HG02623 (cell line): ENCODE measurements around the gene HMBS.
"Not testable (repeated sequence)": the region's sequence is repeated elsewhere in the genome, so short reads cannot be mapped to it uniquely, and the experiment has no call there.

Experiments used
- ATAC-seq: cut with Tn5 transposase; IDR thresholded peaks from one replicate; pipeline ENCODE4 v1.9.1; 2021; ENCODE audit warnings: moderate library complexity; ENCODE audit not compliant: unreplicated experiment

Gene HMBS

DNA sequence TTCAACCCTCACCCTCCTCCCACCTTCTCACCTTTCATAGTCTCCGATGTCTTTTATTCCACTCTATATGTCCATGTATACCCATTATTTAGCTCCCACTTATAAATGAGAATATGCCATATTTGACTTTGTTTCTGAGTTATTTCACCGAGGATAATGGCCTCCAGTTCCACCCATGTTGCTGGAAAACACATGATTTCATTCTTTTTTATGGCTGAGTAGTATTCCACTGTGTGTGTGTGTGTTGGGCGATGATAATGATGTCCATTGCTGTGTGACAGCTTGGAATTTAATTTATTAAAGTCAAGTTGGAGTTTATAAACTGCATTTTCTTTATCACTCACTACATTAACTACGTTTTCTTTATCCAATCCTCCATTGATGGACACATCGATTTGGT is 33.5 kb downstream of the HMBS start:
- ATAC-seq, result no peak

DNA sequence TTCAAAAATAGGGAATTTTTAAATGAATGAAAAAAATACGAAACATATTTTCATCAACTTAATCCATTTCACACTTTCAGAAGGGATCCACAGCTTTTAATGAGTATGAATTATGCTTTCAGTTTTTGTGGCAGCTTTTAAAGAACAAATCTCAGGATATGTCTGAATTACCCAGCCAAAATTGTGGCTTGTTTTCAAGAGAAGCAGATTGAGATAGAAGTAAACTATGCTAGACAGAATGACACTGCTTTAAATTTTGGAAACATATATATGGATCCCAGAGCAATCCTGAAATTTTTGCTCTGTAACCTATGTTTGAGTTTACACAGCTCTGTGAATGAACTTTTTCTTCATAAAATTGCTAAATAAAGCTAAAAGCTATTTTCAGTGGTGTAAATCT is 34.3 kb downstream of the HMBS start:
- ATAC-seq, result no peak

DNA sequence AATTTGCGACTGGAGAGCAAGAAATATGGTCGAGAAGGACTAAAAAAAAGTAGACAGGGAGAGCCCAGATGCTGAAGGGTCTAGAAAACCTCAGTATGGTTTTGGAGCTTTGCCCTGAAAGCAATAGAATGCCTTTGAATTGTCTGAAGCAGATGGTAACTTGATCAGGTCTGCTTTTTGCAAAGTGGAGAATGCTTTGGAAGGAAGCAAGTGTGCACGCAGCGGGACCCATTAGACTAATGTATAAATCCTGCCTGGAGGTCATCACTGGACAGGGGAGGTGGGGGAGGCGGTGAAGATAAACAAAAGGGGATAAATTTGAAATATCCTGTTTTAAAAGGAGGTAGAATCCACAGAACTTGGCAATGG is 35.9 kb downstream of the HMBS start:
- no peak for ATAC-seq

DNA sequence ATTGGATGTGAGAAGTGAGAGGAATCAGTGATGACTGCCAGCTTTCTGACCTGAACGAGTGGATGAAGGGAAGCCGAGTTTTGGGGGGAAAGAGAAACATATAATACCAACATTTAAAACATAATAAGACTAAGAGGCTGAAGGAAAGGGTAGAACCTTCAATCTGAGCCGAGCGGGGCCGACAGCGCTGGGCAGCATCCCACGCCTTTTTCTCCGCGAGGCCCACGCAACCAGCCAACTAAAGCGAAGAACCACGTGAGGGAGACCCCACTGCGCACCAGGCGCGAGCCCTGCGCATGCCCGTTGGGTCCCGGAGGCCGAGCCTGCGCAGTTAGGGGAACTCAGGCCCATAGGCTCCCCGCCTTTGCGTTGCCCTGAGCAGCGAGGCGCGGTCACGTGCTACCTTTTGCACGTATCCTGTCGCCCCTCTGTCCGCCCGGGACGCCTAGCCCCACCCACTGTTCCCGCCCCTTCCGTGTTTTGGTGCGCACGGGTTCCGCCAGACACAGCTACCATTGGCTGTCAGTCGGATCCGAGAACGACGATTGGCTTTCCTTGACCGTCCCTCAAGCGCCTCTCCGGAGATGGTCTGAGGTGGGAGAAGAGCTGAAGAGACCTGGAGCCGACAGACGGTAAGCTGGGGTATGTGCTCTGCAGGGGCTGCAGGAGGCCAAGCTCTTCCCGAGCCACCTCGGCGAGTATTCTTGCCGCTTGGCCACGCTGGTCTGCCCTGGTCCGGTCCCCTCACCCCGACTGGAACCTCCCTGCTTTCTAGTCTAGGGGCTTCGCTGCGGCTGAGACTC is 36.5 kb downstream of the HMBS start, which contains the start of gene HINFP:
Gene HINFP, plus strand, starts transcription at position 573 of the 803 bp plus-strand sequence. CDS start 5,365 bp downstream, outside the sequence.
- peak; percentile 95 for ATAC-seq

DNA sequence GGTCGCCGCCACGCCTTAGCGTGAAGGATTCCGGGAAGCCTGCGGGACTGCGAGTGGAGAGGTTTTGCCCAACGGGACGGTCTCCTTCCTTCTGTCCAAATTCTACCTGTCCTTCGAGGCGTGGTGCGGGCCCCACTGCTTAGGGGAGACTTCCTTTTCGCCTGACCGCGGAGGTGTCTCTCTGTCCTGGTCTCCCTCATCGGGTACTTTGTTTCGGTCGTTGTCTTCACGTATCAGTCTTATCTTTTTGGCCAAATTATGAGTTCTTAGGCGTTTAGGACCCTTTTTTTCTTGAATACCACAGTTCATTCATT is 37.1 kb downstream of the HMBS start:
- ATAC-seq, result no peak

DNA sequence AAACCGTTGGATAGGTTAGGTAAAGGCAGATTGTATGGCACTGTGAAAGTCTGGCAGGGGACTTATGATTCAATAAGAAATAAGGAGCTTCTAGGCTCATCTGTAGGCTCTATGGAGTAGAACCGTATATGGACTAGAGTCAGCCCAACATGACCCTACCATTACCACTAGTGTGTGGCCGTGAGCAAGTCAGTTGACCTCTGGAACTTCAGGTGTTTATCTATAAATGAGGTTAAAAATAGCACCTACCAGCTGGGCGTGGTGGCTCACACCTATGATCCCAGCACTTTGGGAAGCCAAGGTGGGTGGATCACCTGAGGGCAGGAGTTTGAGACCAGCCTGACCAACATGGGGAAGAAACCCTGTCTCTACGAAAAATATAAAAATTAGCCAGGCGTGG is 41.1 kb downstream of the HMBS start:
- no peak for ATAC-seq

DNA sequence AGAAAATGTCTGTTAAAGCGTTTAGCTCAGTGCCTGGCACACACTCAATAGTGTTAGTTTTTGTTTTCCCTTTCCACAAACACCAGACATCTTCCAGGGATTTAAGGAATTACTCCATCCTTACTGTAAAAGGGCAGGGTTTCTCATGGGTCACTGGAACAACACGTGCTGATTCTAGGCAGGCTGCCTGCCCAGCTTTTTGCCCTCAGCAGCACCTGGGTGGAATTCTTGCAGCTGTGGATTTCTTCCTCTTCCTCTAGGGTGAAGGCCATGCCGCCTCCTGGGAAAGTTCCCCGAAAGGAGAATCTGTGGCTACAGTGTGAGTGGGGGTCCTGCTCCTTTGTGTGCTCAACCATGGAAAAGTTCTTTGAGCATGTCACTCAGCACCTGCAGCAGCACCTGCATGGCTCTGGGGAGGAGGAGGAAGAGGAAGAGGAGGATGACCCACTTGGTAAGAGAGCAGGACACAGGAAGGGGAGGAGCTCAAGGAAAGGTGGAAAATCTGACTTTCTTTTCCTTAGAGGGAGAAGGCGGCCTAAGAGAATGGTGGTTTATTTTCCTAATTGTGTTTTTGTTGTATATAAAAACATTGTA is 42.1 kb downstream of the HMBS start:
- no peak for ATAC-seq

DNA sequence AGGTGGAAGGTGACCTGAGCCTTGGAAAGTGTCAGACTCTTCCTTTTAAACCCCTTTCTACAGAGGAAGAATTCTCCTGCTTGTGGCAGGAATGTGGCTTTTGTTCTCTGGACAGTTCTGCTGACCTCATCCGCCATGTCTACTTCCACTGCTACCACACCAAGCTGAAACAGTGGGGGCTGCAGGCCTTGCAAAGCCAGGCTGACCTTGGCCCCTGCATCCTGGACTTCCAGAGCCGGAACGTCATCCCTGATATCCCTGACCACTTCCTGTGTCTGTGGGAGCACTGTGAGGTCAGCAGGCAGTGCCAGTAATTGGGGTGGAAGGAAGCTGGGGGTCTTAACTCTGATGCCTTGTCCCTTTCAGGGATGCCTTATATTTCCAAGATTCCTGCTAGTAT is 46.0 kb downstream of the HMBS start:
- ATAC-seq, result no peak

DNA sequence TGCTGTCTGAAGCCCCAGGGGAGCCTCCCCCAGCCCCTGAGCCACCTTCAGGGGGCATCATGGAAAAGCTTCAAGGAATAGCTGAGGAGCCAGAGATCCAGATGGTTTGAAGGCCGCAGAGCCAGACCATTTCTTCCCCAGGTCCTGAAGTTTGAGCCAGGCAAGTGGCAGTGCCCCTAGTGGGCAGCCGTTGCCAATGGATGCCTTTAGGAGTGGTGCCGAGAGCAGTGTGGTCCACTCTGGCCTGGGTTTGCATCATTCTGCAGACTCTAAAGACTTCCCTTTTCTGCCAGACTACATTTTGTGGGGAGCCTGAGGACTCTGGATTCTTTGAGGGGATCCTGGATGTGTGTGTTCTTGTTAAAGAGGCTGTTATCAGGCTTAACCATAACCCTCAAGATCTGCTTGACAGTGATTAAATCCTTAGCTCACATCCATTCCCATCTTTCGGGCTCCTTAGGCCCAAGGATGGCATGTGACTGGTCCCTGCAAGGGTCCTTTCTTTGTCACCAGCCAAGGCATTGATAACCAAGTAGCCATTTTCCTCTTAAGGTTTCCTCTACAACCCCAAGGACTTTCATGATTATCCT is 49.8 kb downstream of the HMBS start:
- no peak for ATAC-seq

DNA sequence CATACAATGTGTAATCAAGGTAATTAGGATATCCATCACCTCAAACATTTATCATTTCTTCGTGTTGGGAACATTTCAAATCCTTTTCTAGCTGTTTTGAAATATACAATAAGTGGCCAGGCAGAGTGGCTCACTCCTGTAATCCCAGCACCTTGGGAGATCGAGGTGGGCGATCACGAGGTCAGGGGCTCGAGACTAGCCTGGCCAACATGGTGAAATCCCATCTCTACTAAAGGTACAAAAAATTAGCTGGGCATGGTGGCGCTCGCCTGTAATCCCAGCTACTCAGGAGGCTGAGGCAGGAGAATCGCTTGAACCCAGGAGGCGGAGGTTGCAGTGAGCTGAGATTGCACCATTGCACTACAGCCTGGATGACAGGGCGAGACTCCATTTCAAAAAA is 54.6 kb downstream of the HMBS start:
- not testable (repeated sequence) for ATAC-seq
